ENCODE measurements around the gene KCNJ5.

KCNJ5 gene

DNA sequence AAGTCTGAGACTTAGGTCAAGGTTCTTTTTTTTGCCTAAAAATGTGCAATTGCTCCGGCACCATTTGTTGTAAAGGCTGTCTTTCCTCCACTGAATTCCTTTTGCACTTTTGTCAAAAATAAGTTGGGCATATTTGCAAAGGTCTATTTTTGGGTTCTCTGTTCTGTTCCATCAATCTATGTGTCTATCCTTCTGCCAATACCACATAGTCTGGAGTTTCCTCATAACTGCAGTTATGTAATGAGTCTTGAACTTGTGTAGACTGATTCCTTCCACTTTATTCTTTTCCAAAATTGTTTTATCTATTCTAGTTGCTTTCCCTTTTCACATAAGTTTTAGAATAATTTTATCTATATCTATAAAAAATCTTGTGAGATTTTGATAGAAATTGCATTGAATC is 6.7 kb downstream of the KCNJ5 start:
- DNase-seq: no peak

DNA sequence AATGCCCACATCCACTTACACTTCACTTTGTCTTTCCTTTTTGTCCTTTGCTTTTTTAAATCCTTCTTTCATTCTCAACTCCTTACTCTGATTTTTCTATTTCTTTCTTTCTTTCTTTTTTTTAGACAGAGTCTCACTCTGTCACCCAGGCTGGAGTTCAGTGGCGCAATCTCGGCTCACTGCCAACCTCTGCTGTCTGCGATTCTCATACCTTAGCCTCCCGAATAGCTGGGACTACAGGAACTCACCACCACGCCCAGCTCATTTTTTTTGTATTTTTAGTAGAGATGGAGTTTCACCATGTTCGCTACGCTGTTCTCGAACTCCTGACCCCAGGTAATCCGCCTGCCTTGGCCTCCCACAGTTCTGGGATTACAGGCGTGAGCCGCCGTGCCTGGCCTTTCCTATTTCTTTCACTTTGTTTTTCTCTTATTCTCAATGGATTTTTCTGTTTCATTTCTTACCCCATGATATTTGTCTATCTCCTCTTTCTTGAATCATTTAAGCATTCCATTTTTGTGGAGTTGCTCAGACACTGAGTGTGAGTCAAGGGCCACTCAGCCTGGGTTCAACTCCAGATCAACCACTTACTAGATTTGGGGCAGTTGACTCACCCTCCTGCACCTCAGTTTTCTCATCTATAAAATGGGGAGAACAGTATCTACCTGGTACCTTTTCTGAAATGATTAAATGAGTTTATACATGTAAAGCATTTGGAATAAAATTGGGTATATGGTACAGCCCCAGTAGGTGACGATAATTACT is 7.6 kb downstream of the KCNJ5 start:
- peak; percentile 35 for DNase-seq

DNA sequence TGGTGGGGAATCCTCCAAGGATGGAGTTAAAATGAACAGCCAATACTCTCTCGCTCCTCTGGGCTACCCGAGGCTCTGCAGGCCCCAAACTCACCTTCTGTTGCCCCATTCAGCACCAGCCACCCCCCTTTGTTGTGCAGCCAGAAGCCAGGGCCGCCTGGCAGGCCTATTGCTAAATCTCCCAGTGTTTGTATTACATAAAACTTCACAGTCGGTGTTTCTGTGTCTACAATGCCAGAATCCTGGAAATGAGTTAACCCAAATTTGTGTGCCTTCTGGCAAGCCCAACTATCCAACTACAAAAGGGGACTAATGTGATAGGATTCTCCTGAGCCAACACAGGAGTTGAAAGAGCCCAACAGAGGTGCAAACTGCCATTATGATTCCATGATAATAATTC is 9.3 kb downstream of the KCNJ5 start:
- no peak for DNase-seq

DNA sequence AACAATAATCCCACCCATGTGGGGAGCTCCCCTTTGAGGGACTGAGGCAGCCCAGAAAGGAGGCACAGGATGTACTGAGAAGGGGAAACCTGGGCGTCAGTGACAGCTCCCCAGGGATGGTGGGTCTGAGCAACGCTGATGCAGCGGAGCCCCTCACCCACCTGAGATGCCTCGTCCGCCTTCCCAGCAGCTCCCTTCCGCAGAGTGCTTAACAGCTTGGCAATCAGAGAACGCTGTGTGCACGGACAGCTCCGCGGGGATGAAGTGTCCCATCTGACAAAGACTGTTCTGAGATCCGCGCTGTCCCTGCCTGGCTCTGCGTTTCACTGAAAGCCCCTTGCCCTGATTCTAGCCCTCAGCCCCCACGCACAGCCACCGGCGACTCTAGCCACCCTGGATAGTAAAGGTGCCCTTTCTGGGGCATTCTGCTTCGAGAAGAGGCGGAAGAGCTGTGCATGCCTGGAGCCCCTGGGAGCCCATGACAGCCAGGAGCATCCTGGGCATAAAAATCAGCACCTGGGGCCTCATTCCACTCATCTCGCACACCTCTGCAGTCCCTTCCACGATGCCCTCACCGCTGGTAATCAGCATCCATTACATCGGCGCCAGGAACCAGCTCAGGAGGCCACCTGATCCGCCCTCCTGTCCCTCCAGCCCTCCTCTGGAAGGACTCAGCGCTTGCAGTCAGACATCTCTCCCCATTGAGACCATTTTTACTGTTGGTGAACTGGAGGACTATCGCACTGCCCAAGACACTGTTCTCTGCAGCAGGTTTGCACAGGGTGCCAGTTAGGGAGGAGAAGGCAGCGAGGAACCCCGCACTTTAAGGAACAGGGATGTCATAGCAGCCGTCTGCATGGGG is 10.7 kb downstream of the KCNJ5 start:
- DNase-seq: no peak

DNA sequence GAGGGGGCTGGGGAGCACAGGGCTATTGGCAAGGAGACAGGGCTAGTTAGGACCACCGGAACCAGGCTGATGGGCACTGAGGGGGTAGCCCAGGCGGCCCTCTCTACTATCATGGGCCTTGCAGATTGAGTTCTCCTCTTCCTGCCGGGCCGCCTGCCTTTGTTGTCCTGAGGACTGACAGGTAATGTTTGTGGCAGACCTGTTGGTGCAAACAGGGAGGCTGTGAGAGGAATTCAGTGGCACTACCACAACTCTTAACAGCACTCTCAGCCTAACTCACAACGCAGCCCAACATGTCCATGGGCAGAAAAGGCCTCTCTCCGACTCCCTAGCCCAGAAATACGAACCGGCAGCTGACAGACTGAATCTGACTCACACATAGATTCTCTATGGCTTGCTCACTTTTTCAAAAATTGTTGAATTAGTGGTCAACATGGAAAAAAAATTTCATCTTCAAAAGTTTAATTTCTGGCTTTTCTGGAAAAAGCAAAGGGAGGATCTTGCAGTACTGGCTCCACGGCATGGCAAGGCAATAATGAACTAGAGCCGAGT is 11.4 kb downstream of the KCNJ5 start:
- DNase-seq: peak; percentile 78

DNA sequence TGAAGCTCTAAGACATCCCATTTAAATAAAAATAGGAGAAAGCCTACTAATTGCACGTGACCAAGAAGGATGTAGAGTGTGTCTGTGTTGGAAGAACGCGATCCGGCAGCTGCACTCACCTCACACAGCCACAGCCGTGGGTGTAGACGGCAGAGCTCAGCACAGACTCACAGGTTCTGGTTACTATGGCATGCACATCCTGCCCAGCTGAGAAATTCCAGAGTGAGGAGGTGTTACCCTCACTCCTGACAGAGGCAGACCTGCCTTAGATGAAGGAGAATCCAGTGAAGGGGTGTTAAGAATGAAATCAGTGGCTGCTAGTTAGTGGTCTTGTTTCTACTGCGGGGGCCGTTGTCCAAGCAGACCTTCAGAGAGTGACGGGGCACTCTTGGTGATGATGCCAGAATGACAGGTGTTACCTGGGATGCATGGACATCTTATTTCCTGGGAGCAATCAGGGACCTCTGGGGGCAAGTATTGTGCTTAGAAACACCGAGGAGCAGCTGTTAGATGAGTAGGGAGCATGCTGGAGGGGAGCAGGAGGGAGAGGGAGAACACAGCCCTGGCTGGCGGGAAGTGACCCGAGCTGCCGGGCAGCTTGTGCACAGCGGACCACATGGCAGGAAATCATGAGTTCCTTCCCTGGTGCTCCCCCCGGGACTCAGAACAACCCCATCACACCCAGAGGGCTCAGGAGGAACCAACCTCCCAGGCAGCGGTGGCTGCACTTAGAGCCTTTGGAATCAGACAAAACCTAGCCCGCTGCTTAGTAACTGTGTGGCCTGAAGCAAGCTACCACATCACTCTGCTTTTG is 12.3 kb downstream of the KCNJ5 start:
- DNase-seq: peak; percentile 48

DNA sequence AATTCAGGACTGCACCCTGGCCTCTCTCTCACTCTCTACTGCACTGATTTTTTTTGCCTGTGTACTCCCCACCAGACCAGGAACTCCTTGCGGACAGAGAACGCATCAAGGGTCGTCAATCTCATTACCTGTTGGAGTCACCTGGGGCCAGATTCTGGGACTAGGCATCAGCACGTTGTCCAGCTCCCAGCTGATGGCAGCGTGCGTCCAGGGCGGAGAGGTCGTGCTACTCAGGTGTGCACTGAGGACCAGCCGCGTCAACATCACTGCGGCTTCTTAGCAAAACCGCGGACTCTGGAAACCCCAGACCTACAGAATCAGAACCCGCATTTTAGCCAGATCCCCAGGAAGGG is 13.1 kb downstream of the KCNJ5 start:
- no peak for DNase-seq

DNA sequence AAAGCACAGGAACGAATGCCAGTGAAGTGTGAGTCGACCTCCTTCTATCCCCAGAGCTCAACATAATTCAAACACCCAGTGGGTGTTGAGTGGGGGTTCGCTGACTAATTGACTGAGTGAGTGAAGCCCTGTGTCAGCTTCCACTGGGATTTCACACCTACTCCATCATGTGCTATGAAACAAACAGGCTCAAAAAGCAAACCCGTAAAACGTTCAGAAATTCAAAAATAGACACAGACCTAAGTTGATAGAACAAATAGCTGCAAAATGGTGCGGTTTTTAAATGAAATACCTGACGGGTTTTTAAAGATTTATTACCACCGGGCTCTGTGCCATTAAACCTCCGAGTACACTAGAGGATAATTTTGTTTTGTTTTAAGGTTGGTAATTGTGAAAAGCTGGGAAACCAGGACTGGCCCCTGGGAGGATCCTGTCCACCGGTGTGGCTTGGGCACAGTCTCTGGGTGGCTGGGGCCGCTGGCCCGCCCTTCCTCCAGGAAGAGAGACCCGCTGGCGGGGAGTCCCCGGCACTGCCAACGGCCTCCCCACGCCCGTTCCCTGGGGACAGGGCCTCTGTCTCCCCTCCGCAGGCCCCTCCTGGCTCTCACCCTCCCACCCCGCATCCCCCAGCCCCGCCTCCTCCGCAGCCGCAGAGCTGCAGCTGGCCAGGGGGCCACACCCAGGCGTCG is 13.6 kb downstream of the KCNJ5 start:
- peak; percentile 89 for DNase-seq

DNA sequence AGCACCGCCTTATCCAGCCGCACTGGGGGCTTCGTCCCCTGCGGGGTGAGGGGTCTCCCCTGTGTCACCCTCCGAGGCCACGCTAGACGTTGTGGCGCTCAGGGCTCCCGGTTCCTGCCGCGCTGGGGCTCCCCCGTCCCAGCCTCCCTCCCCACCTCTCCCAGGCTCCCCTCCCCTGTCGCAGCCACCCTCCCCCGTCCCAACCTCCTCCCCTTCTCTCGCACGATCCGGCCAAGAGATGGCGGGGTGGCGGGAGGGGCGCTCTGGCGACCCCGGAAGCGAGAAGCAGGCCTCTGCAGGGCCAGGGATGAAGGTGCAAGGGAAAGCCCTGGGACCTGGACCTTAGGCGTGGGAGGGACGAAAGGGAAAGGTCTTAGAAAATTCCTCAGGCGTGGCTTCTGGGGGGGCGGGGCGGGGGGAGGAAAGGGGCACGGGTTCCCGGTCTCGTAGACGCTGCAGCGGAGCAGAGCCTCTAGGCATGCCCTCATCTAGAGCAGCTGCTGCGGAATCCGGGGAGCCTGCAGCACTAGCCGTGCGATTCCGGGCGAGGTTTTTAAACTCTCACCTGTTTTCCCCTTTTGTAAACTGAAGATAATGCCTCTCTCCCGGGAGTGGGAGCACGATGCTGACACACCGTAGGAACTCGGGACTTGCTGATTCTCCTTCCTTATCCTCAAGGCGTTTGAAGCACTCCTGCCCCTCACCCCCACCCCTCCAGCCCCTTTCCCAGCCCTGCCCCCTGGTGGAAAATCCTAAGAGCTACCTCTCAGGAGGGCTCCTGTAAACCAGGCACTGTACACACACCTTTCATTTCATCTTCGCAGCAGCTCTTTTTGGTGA is 14.4 kb downstream of the KCNJ5 start:
- DNase-seq: no peak

DNA sequence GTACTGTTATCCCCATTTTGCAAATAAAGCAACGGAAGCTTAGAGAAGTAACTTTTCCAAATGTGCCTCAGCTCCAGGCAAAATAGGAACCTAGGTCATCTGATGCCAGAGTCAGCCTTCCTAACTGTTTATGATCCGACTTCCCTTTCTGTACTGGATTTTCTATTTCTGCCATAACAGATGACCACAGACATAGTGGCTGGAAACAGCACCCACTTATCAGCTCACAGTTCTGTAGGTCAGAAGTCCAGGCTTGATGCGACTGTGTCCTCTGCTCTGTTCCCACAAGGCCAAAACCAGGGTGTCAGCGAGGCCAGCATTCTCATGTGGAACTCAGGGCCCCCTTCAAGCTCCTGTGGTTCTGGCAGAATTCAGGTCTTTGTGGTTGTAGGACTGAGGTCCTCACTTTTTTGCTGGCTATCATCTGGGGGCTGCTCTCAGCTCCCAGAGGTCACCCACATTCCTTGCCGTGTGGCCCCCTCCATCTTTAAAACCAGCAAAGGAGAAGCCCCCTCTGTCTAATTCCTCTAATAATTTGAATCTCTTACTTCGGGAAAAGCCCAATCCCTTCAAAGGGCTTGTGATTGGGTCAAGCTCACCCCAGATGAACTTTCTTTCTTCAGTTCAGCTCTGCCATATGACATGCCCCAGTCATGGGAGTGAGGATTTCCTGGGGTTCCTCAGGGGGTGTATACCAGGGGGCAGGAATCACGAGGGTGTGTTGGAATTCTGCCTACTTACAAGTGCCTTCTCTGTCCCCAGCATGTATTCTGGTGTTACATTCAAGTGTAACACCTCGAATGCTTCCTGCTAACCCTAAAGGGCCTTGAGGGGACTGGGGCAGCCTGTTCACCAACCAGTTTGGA is 15.3 kb downstream of the KCNJ5 start:
- DNase-seq: no peak

DNA sequence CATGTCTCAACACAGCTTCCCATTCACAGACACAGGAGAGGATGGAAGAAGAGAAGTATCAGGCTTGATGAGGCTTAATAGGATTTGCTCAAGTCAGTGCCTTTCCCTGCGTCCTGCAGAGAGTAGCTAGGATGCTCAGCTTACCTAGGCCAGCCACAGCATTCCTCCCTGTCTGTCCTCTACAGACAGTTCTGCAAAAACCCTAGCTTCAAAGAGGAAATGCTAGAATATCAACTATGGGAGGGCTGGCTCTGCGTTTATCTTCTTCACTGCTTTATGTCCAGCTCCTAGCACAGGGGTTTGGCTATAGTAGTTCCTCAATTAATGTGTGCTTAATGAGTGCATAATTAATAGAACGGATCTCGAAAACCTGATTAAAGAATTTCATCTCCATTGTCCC is 16.4 kb downstream of the KCNJ5 start:
- DNase-seq: no peak

DNA sequence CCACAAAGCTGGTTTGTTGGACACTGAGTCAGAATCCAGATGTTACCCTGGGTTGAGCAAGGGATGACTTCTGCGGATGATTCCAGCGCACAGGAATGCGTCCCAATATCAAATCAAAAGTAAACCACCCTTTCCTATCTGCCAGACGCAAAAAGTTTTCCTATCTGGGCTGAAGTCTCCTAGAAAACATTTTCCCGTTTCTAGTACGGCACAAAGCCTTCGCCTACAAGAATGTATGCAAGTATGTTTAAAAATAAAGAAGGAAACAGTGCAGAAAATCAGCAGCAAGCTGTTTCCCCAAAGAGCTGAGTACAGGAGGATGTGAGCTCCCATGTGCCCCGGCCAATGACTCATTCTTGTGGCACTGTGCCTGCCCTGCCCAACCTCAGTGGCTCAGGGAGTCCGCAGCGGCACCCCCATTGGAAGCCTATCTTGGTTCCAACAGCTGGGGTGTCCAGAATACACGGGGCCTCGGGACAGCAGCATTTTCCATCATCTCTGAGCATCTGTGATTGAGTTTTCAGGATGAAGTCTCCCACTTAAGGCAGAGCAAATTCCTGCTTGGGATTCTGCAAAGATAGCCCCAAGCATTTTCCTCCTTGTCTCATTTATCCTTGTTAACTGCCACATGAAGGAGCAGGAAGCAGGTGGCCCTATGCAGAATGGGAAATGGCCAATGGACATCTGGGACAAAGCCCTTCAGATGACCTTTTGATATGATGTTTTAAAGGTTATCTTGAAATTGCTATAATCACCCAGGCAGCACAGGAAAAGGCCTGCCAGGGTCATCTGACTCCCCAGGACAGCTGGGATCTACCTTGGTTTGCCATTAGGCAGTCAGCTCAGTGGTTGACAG is 17.5 kb downstream of the KCNJ5 start:
- peak; percentile 62 for DNase-seq

DNA sequence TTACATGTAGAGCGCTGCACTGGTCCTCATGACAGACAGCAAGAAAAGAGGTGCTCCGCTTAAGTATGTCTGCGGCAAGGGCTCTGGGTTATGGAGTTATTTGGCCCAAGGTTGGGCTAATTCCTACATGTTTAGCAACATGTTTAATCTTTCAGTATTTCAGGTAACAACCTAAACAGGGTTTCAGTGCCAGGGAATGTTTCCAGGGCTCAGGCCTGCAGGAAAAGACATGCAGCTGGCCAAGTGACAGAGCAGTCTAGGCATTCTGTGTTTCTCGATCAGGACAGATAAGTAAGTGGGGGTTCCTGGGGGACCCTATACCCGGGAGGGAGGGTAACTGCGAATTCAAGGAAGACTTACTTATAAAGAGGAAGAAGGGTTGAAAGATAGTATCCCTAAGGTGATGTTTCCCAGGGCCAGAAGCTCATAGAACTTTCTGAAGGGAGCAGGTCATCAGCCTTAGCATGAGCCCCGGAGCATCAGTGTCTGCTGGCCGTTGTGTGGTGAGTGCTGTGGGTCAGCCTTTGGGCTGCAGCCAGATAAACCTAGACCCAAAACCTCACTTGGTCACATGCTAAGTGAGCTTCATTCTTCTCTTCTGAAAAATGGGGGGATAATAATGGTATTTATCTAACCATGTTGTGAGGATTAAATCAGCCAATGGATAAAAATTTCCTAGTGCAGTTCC is 18.4 kb downstream of the KCNJ5 start:
- DNase-seq: no peak

DNA sequence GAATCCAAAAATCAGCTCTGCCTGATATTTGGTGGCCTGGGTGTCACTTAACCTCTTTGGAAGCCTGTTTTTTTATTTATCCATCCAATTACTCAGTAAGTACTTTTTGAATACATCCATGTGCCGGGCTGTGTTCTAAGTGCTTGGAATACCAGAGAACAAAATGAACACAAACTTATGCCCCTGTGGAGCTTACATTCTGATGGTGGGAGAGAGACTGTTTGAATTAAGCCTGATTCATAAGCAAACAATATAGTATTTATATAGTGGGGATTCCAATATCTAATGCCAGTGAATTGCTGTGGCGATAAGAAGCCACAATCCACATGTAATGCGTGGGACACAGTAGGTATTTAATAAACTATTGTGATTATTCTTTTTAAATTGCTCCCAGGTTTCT is 19.4 kb downstream of the KCNJ5 start:
- DNase-seq: no peak

DNA sequence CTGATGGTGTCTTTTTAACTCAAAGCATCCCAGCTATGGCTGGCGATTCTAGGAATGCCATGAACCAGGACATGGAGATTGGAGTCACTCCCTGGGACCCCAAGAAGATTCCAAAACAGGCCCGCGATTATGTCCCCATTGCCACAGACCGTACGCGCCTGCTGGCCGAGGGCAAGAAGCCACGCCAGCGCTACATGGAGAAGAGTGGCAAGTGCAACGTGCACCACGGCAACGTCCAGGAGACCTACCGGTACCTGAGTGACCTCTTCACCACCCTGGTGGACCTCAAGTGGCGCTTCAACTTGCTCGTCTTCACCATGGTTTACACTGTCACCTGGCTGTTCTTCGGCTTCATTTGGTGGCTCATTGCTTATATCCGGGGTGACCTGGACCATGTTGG is 20.1 kb downstream of the KCNJ5 start:
- no peak for DNase-seq

DNA sequence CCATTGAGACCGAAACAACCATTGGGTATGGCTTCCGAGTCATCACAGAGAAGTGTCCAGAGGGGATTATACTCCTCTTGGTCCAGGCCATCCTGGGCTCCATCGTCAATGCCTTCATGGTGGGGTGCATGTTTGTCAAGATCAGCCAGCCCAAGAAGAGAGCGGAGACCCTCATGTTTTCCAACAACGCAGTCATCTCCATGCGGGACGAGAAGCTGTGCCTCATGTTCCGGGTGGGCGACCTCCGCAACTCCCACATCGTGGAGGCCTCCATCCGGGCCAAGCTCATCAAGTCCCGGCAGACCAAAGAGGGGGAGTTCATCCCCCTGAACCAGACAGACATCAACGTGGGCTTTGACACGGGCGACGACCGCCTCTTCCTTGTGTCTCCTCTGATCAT is 20.5 kb downstream of the KCNJ5 start:
- DNase-seq: no peak

DNA sequence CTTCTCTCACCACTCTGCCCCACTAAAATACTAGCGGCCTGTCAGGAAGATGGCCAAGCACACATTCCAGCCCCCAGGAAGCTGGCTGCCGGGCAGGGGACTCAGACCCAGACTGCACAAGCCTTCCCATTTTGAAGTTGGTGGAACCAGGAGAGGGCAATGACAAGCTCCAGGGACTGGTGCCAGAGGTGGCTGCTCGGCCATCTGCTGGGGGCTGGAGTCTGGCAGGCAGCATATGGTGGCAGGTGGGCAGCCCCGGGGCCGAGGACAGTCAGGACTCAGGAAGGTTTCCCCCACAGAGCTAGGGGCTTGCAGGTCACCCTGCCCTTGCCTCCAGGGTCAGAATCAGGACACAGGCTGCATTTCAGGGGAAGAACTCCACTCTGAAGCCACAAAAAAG is 22.6 kb downstream of the KCNJ5 start:
- no peak for DNase-seq

DNA sequence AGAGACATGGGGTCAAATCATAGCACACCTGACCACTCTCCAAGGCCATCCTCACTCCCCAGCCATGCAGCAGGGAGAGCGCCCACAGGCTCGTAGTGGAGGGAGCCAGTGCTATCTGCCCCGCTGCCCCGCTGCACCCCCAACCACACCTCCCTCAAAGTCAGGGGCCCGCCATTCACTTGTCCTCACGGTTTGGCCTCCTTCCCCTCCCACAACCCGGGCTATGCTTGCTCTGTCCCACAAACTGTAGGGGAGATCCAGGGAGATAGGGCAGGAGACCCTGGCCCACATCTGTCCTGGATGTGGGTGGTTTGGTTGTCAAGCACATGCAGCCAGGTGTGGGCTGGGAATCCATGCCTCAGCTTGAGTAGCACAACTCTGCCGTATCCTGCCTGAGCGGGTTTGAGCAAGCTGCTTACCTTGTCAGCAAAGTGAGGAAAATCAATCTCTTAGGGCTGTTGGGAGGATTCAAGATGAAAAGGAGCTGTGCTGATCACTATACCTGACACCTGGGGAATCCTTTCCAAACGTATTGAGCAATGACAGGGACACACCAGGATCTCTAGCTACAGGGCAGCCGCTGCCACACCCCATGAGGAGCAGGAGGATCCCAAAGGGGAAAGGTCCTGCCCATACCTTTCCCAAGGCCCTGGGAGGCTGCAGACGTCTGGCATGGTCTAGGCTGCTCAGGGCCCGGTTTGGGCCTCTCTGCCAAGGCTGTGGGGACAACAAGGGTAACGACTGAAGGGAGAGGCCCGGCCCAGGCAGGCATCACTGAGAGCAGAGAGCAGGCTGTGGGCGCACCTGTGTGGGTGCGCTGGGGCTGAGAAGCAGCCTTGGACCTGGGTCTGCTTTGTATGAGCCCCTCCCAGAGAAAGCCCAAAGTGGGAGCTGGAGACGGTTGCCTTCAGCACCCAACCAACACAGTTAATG is 23.3 kb downstream of the KCNJ5 start:
- DNase-seq: no peak

Data from fibroblast of upper back skin (primary cell).